Measurements from ENCODE around the gene TRABD2B.

- TF ChIP-seq CTCF (conservative IDR thresholded peaks at IDR 0.05) (no peak), ZFX (IDR thresholded peaks at IDR 0.05) (no peak)
Measured at GRCh38 chr1:47712596-47713299, 284.4 kb downstream of the TRABD2B start.

Measured in C4-2B (cell line).